ENCODE measurements around the gene GSE1. TPM values are rescaled to one million over a fixed set of nuclear protein-coding genes. Genes with fewer than 3 reads are reported as not detected.

The GSE1 gene
- total RNA-seq, 1 experiment from 2014 or later, result 90.2 TPM

DNA sequence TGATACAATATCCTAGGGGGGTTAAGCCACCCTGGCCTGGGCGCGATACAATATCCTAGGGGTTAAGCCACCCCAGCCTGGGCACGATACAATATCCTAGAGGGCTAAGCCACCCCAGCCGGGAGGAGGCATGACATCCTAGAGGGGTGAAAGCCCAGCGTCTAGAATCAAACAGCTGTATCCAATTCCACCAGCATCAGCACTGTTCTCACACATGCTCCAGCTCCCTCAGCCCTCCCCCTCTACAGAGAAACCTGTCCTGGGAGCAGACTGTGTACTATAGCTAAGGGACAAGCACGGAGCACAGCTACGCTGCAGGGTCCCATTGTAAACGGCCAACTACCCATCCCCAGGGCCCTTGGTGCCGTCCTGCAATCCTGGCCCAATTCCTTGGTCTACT lies 69.4 kb downstream of the GSE1 start:
- Histone ChIP-seq H3K9me3 (ENCODE audit: control insufficient read depth in 1 of 2, insufficient read depth in 1 of 2, low read depth in 1 of 2, low read length in 2 of 2) (no peaks in the 10 kb centered on the region), H3K9me2 (ENCODE audit: insufficient read depth) (no peaks in the 10 kb centered on the region), H3K4me1 (ENCODE audit: control insufficient read depth in 1 of 2, insufficient read depth in 2 of 2, low read length in 2 of 2) (peaks cover 3 to 5% of the 10 kb centered on the region in 2 experiments; a peak in 3 of 4 replicates), H2AFZ (ENCODE audit: low read depth, low read length, poor library complexity, severe bottlenecking) (no peak overlapping the region), H3K9ac (ENCODE audit: low read length) (no peak overlapping the region), H3K27me3 (ENCODE audit: insufficient read depth, low read length) (no peaks in the 10 kb centered on the region), H3K27ac (ENCODE audit: low read depth, low read length) (no peak overlapping the region), H3K4me2 (ENCODE audit: low read length) (no peak overlapping the region), H3K36me3 (ENCODE audit: control insufficient read depth in 1 of 2, insufficient read depth in 2 of 2, low read length in 2 of 2) (peaks cover 32 to 47% of the 10 kb centered on the region in 2 experiments), H3K4me3 (replicated peaks in 1 of 2; ENCODE audit: low read depth in 1 of 2, low read length in 2 of 2) (no peak overlapping the region), H4K20me1 (ENCODE audit: insufficient read depth) (no peaks in the 10 kb centered on the region; the same call in 1 of the 2 replicates), H3K79me2 (ENCODE audit: insufficient read depth, low read length) (peaks cover 49% of the 10 kb centered on the region)
- CTCF ChIA-PET, result no interaction called here
- POLR2A ChIA-PET, result interaction anchor here (0.7 kb wide), 1 partner anchor 26 kb away, joined by 4 read pairs; no protein-coding TSS in a partner anchor
- BruUV-seq (replicated peaks), result no TSS peak
- DNase-seq (ENCODE audit: low read depth, low spot score), result no peak
- TF ChIP-seq, protein P1, sequence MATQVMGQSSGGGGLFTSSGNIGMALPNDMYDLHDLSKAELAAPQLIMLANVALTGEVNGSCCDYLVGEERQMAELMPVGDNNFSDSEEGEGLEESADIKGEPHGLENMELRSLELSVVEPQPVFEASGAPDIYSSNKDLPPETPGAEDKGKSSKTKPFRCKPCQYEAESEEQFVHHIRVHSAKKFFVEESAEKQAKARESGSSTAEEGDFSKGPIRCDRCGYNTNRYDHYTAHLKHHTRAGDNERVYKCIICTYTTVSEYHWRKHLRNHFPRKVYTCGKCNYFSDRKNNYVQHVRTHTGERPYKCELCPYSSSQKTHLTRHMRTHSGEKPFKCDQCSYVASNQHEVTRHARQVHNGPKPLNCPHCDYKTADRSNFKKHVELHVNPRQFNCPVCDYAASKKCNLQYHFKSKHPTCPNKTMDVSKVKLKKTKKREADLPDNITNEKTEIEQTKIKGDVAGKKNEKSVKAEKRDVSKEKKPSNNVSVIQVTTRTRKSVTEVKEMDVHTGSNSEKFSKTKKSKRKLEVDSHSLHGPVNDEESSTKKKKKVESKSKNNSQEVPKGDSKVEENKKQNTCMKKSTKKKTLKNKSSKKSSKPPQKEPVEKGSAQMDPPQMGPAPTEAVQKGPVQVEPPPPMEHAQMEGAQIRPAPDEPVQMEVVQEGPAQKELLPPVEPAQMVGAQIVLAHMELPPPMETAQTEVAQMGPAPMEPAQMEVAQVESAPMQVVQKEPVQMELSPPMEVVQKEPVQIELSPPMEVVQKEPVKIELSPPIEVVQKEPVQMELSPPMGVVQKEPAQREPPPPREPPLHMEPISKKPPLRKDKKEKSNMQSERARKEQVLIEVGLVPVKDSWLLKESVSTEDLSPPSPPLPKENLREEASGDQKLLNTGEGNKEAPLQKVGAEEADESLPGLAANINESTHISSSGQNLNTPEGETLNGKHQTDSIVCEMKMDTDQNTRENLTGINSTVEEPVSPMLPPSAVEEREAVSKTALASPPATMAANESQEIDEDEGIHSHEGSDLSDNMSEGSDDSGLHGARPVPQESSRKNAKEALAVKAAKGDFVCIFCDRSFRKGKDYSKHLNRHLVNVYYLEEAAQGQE (IDR thresholded peaks at IDR 0.05; ENCODE audit: low read depth), result no peak
- no peak for TF ChIP-seq ZNF274 (IDR thresholded peaks at IDR 0.05; ENCODE audit: low read depth, low read length)
- TF ChIP-seq SIN3A (IDR thresholded peaks at IDR 0.05; ENCODE audit: low read depth), result no peak
- TF ChIP-seq YY1 (IDR thresholded peaks at IDR 0.05; ENCODE audit: extremely low read depth, insufficient replicate concordance, low read depth, low read length), result no peak
- TF ChIP-seq ZFX (IDR thresholded peaks at IDR 0.05), result no peak
- no peak for TF ChIP-seq ELF1 (IDR thresholded peaks at IDR 0.05; ENCODE audit: borderline replicate concordance, low read depth)
- no peak for TF ChIP-seq POLR2A (IDR thresholded peaks at IDR 0.05; ENCODE audit: borderline replicate concordance, extremely low read depth, insufficient read depth, insufficient read length)
- no peak for TF ChIP-seq EZH2 (IDR thresholded peaks at IDR 0.05)
- RAD21 ChIA-PET (ENCODE audit: low non-redundant PET in 1 of 2, low total read pairs in 2 of 2, uncharacterized antibody in 2 of 2, unreplicated experiment in 2 of 2), result interaction anchor here in 1 of 2 experiments (0.6 kb wide), 1 partner anchor 9 kb away, joined by 3 read pairs; no protein-coding TSS in a partner anchor
- intact Hi-C loops (cut with micrococcal nuclease), result no loop called here
- ATAC-seq, result peak; percentile 10; the same call in 1 of the 2 replicates
